Stimulated activated CD4-positive, alpha-beta T cell treated with anti-CD3 and anti-CD28 coated beads, Interleukin-1b, Interleukin-23, amount 100 ng/mL, for 1 hour (primary cell): ENCODE results near the gene PCK2.

Experiments used
- DNase-seq, 2 donors: peaks; one replicate each; pipeline ENCODE4 v3.0.0-alpha.2; 2020; ENCODE audit warnings: low read depth in 2 of 2

The PCK2 gene

DNA sequence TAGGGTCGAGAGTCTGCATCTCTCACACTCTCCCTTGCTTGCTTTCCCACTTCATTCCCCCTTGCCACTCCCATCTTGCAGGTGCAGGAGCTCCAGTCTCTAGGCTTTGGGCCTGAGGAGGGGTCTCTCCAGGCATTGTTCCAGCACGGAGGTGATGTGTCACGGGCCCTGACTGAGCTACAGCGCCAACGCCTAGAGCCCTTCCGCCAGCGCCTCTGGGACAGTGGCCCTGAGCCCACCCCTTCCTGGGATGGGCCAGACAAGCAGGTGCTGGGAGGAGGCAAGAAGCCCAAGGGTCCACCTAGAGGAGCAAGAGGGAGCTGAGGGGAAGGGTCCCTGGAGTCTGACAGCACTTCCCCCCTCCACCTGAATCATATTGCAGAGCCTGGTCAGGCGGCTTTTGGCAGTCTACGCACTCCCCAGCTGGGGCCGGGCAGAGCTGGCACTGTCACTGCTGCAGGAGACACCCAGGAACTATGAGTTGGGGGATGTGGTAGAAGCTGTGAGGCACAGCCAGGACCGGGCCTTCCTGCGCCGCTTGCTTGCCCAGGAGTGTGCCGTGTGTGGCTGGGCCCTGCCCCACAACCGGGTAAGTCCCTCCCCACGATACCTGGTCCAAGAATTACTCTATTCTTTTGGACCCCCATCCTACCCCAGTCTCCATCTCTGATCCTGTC, 57.4 kb downstream of the PCK2 start:
- no peak for DNase-seq
